Measurements from ENCODE around the gene SERTAD2.

GRCh38 chr2:64602436-64602835 is 51.3 kb downstream of the SERTAD2 start:
- no peak for TF ChIP-seq CTCF (IDR thresholded peaks at IDR 0.05)
- TF ChIP-seq POLR2A (IDR thresholded peaks at IDR 0.05): no peak
